T-helper 9 cell (primary cell): ENCODE measurements around the gene ZNF324B.
"Not testable (repeated sequence)": the region's sequence is repeated elsewhere in the genome, so short reads cannot be mapped to it uniquely, and the experiment has no call there.

ENCODE experiments used
- DNase-seq: peaks from one replicate; pipeline ENCODE4 v3.0.0-alpha.2; 2020
- total RNA-seq, 2 donors: gene quantifications; one replicate each; lab custom pipeline; 2026; lab: John Stamatoyannopoulos, UW

Gene ZNF324B
- total RNA-seq, result 7.0 to 13.6 reads per million in 2 donors

GRCh38 chr19:58451358-58452101, at the start of gene ZNF324B:
ZNF324B (plus strand) TSS chr19:58451622; CDS start chr19:58453702, 2,080 bp downstream.
- DNase-seq, result peak; percentile 93

- no peak for DNase-seq
These were observed 49.5 kb upstream of the ZNF324B start for GRCh38 chr19:58401840-58402421.

GRCh38 chr19:58403920-58404478, 47.4 kb upstream of the ZNF324B start:
- DNase-seq, result not testable (repeated sequence)

DNA sequence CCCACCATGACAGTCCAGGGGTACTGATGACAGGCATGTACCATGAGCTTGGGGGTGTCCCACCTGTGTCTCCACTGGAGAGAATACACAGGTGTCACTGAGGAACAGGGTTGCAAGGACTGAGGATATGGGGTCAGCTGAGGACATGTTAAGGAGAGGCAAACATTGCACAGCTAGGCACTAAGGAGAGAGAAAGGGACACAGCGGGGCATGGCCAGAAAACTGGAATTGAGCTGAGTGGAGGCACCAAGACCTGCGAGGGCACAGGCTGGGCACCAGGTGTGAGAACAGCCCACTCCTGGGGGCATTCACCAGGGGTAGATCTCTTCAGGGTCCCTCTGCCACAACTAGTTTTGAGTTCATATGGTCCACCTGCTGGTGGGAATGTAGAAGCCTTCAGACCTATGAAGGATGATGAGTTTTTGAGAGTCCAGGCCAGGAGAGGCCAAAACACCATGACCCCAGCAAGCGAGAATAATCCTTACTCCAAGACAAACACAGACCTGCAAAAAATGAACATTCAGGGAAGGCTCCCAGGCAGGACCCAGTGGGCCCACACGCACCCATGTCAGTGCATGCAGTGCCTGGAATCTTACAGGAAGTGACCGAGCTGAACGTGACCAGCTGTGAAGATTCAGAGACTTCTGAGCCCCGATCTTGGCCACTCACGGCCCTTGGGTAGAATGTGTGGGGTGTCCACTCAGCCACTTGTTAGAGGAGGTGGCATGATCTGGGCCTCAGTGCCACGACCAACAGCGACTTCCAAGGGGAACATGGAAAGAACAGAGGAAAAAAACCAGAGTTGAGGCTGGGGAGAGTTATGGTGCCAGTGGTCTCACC, 44.4 kb upstream of the ZNF324B start:
- DNase-seq, result no peak

DNA sequence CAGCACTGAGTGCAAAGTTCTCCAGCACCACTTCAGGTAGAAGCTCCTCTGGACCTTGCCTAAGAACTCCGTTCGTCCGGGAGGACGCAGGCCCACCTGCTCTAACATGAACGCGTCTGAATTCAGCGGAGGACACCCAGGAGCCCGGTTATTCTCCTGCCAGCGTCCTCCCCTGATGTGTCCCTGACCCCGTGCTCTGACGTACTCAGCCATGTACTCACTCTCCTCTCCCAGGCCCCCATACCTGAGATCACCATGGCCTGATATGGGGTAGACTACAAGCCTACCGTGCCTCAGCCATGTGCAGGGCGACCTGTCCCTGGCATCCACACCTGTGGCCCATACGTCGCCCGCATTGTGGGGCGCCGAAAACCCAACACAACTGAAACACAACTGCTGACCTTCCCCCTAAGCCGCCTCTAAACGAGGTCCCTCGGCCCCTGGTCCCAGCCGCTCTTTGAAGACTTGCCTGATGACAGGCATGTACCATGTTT, 43.7 kb upstream of the ZNF324B start:
- no peak for DNase-seq

DNA sequence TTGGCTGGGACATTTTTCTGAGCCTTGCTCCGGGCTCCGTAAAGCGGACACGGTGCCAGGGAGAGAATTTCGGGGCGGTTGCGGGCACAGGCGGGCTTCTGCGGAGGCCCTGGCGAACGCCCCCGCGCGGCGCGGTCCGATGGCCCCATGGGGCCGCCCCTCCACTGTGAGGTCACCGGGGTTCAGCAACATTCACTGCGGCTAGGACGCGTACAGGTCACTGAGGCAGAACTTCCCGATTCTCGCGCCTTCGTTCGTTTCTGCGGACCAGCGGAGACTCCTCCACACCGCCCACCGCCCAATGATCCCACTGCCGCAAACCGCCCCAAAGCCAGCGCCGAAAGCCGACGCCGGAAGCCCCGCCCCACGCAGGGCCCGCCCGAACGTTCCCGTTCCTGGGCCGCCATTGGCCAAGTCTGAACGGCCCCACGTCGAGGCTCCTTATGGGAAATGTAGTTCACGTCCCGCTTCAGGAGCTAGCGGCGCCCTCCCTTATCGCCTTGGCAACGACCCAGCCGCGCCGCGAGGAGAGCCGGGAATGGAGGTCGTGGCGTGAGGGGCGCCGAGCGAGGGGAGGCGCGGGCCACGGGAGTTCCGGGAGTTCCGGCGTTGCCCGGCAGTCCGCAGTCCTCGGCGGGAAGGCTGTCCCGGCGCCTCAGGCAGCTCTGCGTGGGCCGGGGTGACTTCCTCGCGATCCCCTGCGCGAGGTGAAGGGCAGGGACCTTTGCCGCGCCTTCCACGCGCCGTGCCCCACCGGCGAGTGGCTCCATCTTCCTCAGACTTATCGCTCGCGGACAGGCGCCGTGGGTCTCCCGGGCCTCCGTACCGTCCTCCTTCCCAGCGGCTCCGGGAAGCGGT, 43.0 kb upstream of the ZNF324B start, which contains the start of gene ZNF584:
Gene ZNF584, plus strand, starts transcription at position 498 of the 858 bp plus-strand sequence. CDS start 499 bp downstream, outside the sequence.
- peak; percentile 89 for DNase-seq

DNA sequence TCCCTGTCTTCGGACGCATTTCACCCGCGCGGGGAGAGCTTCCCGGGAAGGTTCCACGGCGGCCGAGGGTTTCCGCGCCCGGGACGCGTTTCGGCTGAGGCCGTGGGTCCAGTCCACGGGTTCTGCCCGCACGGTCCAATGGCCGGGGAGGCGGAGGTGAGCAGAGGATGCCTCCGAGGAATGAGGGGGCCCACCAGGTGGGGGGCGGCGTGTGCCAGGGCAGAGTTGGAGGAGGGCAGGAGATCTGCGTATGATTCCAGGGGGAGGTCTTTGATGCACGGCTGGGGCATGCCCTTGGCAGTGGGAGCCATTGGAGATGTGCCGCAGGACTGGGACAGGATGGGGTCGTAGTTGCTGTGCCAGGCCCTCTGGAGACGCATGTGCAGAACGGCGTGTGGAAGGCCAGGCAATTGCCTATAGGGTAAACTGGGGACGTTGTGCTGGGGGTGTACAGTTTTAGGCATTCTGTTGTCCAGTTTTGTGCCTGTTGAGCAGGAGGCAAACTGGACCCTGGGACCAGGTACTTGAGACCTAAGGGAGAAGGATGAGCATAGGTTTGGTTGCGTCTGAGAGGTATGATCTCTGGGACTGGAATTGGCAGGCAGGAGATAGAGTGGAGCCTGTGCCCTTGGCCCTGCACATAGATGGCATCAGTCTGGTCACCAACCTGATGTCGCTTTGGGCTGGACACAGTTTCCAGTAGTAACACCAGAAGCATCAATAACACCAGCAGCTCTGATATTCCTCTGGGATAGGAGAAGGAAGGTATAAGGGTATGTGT, 42.2 kb upstream of the ZNF324B start:
- DNase-seq, result no peak

GRCh38 chr19:58416604-58417003, 34.8 kb upstream of the ZNF324B start:
- DNase-seq, result no peak

DNA sequence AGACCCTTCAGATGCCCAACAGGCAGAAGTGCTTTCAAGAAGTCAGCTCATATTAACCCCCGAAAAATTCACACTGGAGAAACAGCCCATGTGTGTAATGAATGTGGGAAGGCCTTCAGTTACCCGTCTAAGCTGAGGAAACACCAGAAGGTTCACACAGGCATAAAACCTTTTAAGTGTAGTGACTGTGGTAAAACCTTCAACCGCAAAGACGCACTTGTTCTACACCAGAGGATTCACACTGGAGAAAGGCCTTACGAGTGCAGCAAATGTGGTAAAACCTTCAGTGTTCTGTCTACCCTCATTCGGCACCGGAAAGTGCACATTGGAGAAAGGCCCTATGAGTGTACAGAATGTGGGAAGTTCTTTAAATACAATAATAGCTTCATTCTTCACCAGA, 34.4 kb upstream of the ZNF324B start:
- DNase-seq, result no peak

DNA sequence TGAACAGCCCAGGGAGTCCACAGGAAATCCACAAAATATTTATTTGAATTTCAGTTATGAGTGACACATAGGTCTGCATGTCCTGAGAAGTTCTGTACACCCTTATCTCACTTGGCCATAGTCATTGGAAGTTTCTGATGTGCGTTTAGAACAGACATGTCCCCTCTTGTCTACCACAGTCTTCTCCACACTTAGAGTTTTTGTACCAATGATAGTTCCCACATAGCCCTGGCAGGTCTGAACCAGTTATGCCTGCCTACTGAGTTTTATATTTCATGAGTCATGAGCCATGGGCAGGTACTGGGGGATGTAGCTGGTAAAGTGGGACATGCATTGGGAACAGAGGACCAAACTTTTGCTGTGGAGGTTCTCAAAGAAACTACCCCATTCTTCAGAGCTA, 22.8 kb upstream of the ZNF324B start:
- no peak for DNase-seq

- DNase-seq, result no peak
These were observed 21.7 kb upstream of the ZNF324B start for GRCh38 chr19:58429745-58430144.

GRCh38 chr19:58434217-58434616, 17.2 kb upstream of the ZNF324B start:
- no peak for DNase-seq

DNA sequence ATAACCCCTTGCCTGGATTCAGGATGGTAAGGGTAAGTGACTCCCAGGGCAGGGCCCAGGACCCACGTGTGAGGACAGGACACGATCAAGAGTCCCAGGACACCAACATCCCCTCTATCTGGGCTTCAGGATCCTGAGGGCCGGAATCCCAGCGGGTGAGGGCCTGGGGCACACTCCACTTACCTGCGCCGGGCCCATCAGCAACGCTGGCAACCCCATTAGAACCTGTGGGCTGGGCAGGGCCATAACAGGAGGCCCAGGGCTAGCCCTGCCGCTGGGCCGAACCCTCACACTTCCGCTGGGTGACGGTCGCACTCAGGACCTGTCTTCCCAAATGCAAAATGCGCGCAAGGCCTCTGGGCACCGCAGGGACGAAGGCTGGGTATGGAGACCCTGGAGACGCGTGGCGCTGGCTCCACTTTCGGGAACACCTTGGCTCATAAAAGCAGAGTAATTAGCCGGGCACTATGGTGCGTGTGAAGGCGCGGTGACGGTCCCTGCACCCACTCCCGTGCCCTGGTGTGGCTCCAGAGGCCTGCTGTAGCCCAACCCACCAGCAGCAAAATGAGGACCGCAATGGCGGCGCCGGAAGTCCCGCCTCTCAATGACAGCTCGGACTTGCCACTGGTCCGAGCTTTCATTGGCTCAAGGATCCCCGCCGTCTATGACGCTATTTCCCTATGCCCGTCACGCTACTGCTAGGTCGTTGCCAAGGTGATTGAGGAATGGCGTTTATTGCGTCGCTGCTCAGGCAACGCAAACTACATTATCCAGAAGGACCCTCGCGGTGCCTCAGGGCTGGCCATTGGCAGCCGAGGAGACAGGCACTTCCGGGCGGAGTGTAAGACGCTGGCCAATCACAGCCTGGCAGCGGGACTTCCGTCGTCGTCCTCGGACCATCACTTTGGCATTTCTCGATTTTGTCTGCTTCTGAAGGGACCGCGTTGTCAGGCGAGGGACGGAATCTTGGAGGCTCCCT, 11.6 kb upstream of the ZNF324B start, which contains the start of gene ZNF132:
Gene ZNF132, minus strand, starts transcription at position 578 of the 979 bp plus-strand sequence. Its CDS starts 332 bp downstream, at position 246.
- DNase-seq, result peak; percentile 89

GRCh38 chr19:58440556-58440955, 10.9 kb upstream of the ZNF324B start:
- DNase-seq, result no peak

DNA sequence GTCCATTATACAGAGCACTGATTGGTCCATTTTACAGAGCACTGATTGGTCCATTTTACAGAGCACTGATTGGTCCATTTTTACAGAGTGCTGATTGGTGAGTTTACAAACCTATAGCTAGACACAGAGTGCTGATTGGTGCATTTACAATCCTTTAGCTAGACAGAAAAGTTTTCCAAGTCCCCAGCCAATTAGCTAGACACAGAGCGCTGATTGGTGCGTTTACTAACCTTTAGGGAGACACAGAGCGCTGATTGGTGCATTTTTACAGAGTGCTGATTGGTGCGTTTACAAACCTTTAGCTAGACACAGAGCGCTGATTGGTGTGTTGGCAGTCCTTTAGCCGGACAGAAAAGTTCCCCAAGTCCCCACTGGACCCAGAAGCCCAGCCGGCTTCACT, 8.4 kb upstream of the ZNF324B start:
- not testable (repeated sequence) for DNase-seq

GRCh38 chr19:58448860-58449259, 2.6 kb upstream of the ZNF324B start:
- DNase-seq, result not testable (repeated sequence)

DNA sequence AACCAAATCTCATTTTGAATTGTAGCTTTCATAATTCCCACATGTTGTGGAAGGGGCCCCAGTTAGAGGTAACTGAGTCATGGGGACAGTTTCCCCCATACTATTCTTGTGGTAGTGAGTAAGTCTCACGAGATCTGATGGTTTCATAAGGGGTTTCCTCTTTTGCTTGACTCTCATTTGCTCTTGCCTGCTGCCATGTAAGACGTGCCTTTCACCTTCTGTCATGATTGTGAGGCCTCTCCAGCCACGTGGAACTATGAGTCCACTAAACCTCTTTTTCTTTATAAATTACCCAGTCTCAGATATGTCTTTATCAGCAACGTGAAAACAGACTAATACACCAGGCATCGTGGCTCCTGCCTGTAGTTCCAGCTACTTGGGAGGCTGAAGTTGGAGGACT, 1.4 kb upstream of the ZNF324B start:
- not testable (repeated sequence) for DNase-seq

GRCh38 chr19:58450856-58451357, 515 bp upstream of the ZNF324B start:
- no peak for DNase-seq

- no peak for DNase-seq
These were observed 2.3 kb downstream of the ZNF324B start for GRCh38 chr19:58453743-58454142.
